GM21717 (cell line): Measurements from ENCODE around the gene TMEM115.

Source experiments
- ATAC-seq: cut with Tn5 transposase; IDR thresholded peaks from one replicate; pipeline ENCODE4 v1.9.1; 2021; ENCODE audit warnings: mild to moderate bottlenecking, moderate library complexity; ENCODE audit not compliant: unreplicated experiment

Gene TMEM115

GRCh38 chr3:50358911-50359759 lies at the start of gene TMEM115:
TMEM115 (minus strand) TSS chr3:50359521; CDS start chr3:50359063, 458 bp downstream.
- peak; percentile 94 for ATAC-seq

- ATAC-seq: no peak
Observed at GRCh38 chr3:50408443-50408944, 49.2 kb upstream of the TMEM115 start.

GRCh38 chr3:50406487-50406886 lies 47.2 kb upstream of the TMEM115 start:
- ATAC-seq: no peak

DNA sequence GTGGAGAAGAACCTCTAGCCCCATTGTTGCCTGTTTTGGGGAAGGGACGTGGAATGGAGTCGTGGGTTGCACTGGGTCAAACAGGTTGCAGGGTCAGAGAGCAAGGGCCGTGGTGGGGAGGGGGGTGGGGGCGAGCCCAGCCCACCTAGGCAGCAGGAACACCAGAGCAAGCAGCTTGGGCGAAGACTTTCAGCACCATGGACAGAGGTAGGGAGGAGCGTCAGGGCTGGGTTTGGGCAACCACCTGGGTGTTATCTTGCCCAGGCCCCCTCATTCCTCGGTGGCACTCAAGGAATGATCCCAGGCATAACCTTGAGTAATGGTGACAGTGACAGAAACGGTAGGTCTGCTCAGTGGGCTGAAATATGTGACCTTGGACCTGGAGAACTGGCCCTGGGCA lies 45.9 kb upstream of the TMEM115 start:
- no peak for ATAC-seq

- no peak for ATAC-seq
Observed at GRCh38 chr3:50401978-50402595, 42.8 kb upstream of the TMEM115 start.

DNA sequence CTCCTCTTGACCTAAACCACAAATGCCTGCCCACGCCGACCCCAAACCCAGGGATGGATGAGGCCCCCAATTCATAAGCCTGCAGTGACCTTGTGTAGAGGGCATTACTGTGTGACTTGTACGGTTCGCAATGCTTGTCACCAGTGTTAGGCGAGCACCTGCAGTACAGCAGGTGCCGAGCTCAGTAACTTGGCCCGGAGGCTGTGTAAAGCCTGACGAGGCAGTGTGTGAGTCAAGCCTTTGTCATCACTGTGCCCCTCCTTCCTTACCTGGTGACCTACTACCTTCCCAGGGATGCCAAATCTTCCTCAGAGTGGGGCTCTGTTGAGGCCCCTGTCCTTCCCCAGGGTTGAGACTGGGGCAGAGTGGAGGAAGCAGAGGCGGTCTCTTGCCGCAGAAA lies 37.2 kb upstream of the TMEM115 start:
- no peak for ATAC-seq

DNA sequence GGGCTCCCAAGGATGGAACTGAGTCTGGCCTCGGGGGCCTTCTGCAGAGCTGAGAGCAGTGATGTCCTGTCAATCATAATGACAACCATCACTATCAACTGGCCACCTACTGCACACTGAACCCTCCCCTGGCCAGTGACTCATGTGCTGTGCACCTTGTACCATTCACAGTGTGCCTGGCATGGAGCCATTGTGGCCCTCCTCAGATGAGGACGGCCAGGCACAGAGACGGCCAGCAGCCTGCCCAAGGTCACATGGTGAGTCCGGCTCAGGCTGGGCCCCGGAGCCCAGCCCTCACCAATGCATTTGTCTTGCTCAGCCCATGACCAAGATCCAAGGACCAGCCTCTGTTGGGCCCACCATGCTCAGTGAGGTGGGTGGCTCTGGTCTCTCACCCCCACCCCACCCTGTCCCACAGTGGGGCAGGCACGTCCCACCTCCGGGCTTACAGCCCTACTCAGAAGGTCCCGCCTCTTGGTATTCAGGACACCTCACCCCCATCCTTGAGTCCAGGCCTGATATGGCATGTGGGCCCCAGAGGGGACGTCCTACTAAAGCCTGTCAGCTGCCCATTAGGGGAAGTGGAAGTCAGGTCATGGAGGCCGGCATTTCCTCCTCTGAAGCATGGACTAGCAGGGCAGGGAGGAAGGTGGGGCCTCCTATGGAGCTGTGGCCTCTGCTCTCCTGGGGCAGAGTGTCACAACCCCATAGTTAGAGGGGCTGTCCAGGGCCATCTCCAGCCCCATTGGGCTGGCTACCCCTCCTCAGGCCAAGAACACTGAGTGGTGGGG lies 35.9 kb upstream of the TMEM115 start:
- no peak for ATAC-seq

- no peak for ATAC-seq
Observed at GRCh38 chr3:50393061-50393460, 33.7 kb upstream of the TMEM115 start.

DNA sequence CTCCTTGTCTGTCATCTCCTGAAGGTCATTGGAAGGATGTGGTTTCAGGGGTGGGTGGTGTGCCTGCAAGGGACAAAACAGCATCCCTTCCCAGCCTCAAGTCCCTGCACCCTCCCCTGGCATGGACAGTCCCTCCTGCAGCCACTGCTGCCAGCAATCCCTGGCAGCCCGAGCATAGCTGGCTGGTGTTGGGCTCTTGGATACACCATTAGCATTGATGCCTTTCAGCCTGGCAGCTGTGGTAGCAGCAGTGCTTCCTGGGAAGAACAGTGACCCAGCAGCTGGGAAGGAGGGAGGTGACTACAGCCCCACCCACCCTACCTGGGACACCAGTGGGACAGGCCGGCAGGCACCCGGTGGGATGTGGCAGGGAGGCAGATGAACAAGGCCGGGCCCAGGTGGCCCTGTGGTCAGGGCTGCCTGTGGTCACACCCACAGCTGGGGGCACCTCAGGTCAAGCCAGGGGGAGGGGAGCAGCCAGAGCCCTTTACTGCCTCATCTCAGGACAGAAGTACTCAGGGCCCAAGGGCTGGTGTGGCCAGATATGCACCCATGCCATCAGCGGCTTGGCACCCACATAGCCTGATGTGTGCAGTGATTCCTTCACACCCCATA lies 32.9 kb upstream of the TMEM115 start:
- no peak for ATAC-seq

DNA sequence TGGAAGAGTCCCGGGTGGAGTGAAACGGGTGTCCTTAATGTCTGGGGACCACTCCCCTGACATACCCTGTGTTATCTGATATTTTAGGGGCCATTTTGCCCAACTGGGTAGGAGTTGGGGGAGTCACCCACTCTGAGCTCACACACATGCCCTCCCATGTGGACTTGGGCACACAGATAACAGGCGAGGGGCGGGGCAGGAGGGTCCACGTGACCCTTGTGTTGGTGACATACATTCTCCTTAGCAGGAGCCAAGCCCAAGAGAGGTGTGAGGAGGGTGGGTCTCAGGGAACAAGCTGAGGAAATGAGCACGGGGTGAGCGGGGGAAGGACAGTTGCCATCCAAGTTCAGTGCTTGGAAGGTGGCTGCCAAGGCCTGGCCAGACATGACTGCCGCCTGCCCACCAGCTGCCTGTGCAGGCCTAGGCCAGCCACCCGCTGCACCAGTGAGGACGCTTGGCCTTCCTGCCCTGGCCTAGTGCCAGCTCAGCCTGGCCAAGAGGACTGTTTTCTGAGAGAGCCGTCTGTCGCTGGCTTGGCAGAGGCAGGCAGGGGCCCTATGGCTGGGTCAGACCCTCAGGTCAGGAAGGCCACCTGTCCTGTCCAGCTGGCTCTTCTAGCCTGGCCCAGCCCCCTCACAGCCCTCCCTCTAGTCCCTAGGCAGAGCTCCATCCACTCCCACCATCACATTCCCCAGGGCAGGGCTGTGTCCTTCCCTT lies 31.3 kb upstream of the TMEM115 start:
- no peak for ATAC-seq

- no peak for ATAC-seq
Observed at GRCh38 chr3:50389414-50389767, 30.1 kb upstream of the TMEM115 start.

- ATAC-seq: no peak
Observed at GRCh38 chr3:50388720-50389413, 29.5 kb upstream of the TMEM115 start.

- no peak for ATAC-seq
Observed at GRCh38 chr3:50388016-50388719, 28.8 kb upstream of the TMEM115 start.

GRCh38 chr3:50385754-50386153 lies 26.4 kb upstream of the TMEM115 start:
- no peak for ATAC-seq

DNA sequence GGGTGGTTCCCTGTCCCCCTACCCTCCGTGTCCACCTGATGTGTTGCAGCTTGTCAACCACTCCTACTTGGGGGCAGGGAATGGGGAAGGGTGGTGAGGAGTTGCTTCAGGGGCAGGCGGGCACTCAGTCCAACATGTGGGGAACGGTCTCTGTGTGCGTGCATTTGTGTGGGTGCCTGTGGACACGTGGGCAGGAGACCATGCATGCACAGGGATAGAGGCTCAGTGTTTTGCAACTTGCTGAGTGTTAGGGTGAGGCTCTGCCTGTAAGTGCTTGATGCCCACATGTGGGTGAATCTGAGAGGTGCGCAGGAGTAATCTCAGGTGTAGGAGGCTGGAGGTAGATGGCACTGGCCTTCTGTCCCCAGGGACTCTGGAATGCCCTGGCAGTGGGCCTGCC lies 24.4 kb upstream of the TMEM115 start:
- ATAC-seq: no peak

GRCh38 chr3:50382722-50383121 lies 23.4 kb upstream of the TMEM115 start:
- ATAC-seq: no peak

GRCh38 chr3:50381383-50381782 lies 22.1 kb upstream of the TMEM115 start:
- no peak for ATAC-seq

DNA sequence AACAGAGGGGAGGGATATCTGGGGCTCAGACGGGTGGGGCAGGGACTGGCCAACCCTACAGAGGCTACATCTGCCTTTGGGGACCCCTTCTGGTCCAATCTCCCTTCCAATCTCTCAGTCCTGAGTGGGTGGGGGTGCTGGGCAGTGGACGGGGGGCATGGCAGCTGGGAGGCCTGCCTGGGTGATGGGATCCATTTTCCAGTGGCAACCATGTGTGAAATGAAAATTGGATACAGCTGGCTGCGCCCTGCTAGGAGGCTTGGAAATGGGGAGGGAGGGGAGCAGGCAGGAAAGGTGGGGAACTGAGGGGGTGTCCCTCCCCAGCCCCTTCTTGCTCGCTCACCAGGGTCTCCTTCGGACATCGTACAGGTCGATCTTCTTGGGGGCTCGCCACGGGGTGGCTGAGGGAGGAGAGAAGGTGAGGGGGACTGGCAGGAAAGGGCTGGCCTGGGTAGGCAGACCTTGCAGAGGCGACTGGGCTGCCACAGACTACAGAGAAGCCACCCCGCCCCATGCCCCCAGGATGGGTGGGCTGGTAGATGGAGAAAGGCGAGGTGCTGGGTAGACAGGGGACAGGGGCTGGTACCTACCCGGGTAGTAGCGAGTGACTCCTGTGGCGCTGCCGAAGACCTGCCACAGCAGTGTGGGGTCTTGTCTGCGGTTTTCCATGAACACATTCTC lies 21.2 kb upstream of the TMEM115 start:
- no peak for ATAC-seq

DNA sequence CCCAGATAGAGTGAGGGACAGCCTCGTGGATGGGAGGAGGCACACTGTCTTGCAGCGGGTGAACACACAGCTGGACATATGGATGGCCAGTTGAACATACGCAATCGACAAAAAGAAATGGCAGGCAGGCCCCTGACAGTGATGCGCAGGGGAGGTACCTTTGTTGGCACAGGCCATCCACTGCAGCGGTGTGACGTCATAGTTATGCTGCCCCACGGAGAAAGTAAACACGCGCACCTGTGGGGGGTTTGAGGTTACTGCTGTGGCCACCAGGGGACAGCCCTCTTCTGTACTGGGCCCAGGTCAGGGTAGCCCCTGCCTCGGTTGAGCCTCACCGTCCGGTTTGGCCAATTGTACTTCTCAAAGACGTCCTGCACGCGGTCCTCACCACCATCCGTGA lies 19.4 kb upstream of the TMEM115 start:
- ATAC-seq: no peak
